HG02884 (cell line): Measurements from ENCODE around the gene CACYBP.
A peak's percentile ranks its signal among the peaks of the same experiment; 100 is the strongest.

ENCODE experiments used
- ATAC-seq: cut with Tn5 transposase; IDR thresholded peaks from one replicate; pipeline ENCODE4 v1.9.1; 2021; ENCODE audit warnings: mild to moderate bottlenecking, moderate library complexity; ENCODE audit not compliant: unreplicated experiment

The CACYBP gene

GRCh38 chr1:174999936-175000696 is at the start of gene CACYBP:
TSS of gene CACYBP (plus strand) at chr1:174999947. CDS start at chr1:175000181, 234 bp downstream.
- ATAC-seq: peak; percentile 4

GRCh38 chr1:174953285-174954072 is 46.3 kb upstream of the CACYBP start:
- ATAC-seq: peak; percentile 55

- no peak for ATAC-seq
Measured at GRCh38 chr1:174954073-174954460, 45.7 kb upstream of the CACYBP start.

- no peak for ATAC-seq
Measured at GRCh38 chr1:174954671-174955669, 44.8 kb upstream of the CACYBP start.

GRCh38 chr1:174956086-174956485 is 43.7 kb upstream of the CACYBP start:
- no peak for ATAC-seq

GRCh38 chr1:174956976-174957375 is 42.8 kb upstream of the CACYBP start:
- no peak for ATAC-seq

GRCh38 chr1:174957829-174958228 is 41.9 kb upstream of the CACYBP start:
- no peak for ATAC-seq

- ATAC-seq: no peak
Measured at GRCh38 chr1:174958396-174958795, 41.4 kb upstream of the CACYBP start.

GRCh38 chr1:174960362-174960761 is 39.4 kb upstream of the CACYBP start:
- no peak for ATAC-seq

GRCh38 chr1:174963529-174964125 is 36.1 kb upstream of the CACYBP start:
- no peak for ATAC-seq

GRCh38 chr1:174964261-174964971 is 35.3 kb upstream of the CACYBP start:
- ATAC-seq: no peak

GRCh38 chr1:174964972-174965361 is 34.8 kb upstream of the CACYBP start:
- no peak for ATAC-seq

GRCh38 chr1:174965362-174966007 is 34.3 kb upstream of the CACYBP start:
- no peak for ATAC-seq

- ATAC-seq: no peak
Measured at GRCh38 chr1:174966008-174966572, 33.7 kb upstream of the CACYBP start.

GRCh38 chr1:174967845-174968705 is 31.7 kb upstream of the CACYBP start:
- no peak for ATAC-seq

- peak; percentile 68 for ATAC-seq
Measured at GRCh38 chr1:174968750-174969244, 30.9 kb upstream of the CACYBP start.

GRCh38 chr1:174969977-174970376 is 29.8 kb upstream of the CACYBP start:
- ATAC-seq: peak; percentile 45

- no peak for ATAC-seq
Measured at GRCh38 chr1:174971466-174971865, 28.3 kb upstream of the CACYBP start.
